Spleen (tissue), 11 donors: ENCODE measurements around the gene IMPDH2. TPM values are rescaled to one million over a fixed set of nuclear protein-coding genes. Genes with fewer than 3 reads are reported as not detected.

ENCODE experiments used
- DNase-seq: peaks from one replicate; pipeline ENCODE4 v3.0.0-alpha.2; 2020
- H3K27ac ChIP-seq, 8 donors: fragments of 200-600 bp; sonication (generic) in 7 of 8; 1 replicate in 4 of 8; 2 replicates in 4 of 8; pipeline versions ENCODE4 v1.5.0 to v1.8.0; 2016 to 2021; ENCODE audit warnings: inconsistent platforms in 4 of 8, mild to moderate bottlenecking in 4 of 8, moderate library complexity in 1 of 8
- H3K27me3 ChIP-seq, 7 donors: fragments of 200-600 bp; sonication (generic) in 6 of 7; replicated peaks in 1 of 7; 1 replicate in 4 of 7; 2 replicates in 3 of 7; pipeline versions ENCODE4 v1.5.0 to v1.8.0; 2016 to 2021; ENCODE audit warnings: inconsistent platforms in 3 of 7, mild to moderate bottlenecking in 1 of 7
- H3K36me3 ChIP-seq, 6 donors: fragments of 200-600 bp; sonication (generic) in 5 of 6; 1 replicate in 4 of 6; 2 replicates in 2 of 6; pipeline versions ENCODE4 v1.5.0 to v1.8.0; 2016 to 2021; ENCODE audit warnings: inconsistent platforms in 2 of 6
- H3K4me1 ChIP-seq, 6 donors: fragments of 200-600 bp; sonication (generic) in 5 of 6; 1 replicate in 3 of 6; 2 replicates in 3 of 6; pipeline versions ENCODE4 v1.5.0 to v1.8.0; 2016 to 2021; ENCODE audit warnings: inconsistent platforms in 3 of 6
- H3K4me3 ChIP-seq, 8 donors: fragments of 200-600 bp; sonication (generic) in 7 of 8; 1 replicate in 4 of 8; 2 replicates in 4 of 8; pipeline versions ENCODE4 v1.5.0 to v1.8.0; 2016 to 2021; ENCODE audit warnings: inconsistent platforms in 4 of 8, mild to moderate bottlenecking in 4 of 8, moderate library complexity in 2 of 8
- H3K9me3 ChIP-seq, 8 donors: fragments of 200-600 bp; sonication (generic) in 7 of 8; 1 replicate in 4 of 8; 2 replicates in 4 of 8; pipeline versions ENCODE4 v1.5.0 to v1.8.0; 2016 to 2021; ENCODE audit warnings: inconsistent platforms in 4 of 8
- POLR2A ChIP-seq, 3 donors: fragments of 450-650 bp; IDR thresholded peaks; one replicate each; pipeline ENCODE4 v1.5.1; 2017; ENCODE audit warnings: antibody characterized with exemption in 3 of 3, mild to moderate bottlenecking in 1 of 3
- POLR2AphosphoS5 ChIP-seq, 3 donors: sonication (generic); formaldehyde crosslinking; IDR thresholded peaks; one replicate each; pipeline ENCODE4 v1.5.1; 2017; ENCODE audit warnings: antibody characterized with exemption in 3 of 3
- WGBS, 5 donors: extraction: QIAGEN DNeasy Blood & Tissue Kit in 3 of 5; methylation state at CpG; one replicate each; pipeline versions ENCODE4 v1.1.5 to v1.1.7; 2013 to 2018; 5-methylcytosine and 5-hydroxymethylcytosine counted together
- intact Hi-C: fragments of 100-400 bp; cut with DNase I; formaldehyde crosslinking; loops from one replicate; pipeline ENCODE4 v1.15.0; 2023; ENCODE audit warnings: low total_unique reads
- polyA plus RNA-seq, 3 donors: library from polyadenylated mRNA; stranded (reverse); fragments of 200-250 nt; gene quantifications; one replicate each; pipeline ENCODE4 v1.2.1, GENCODE V29; 2013
- total RNA-seq, 7 donors: library from RNA; depleted of rRNA in 3 of 7; stranded (reverse); fragments of >200 nt in 3 of 7; fragmentation: NEBNext Ultra II Directional in 4 of 7; extraction: Animal tissue kit (Norgen Biotek cat#: 25700) in 4 of 7; gene quantifications; one replicate each; pipeline versions ENCODE4 v1.1.0 to v1.2.1, GENCODE V29; 2016 to 2021
- TF ChIP-seq, protein P1 (sequence below), 11 experiments: fragments of 200-600 bp in 7 of 11; fragments of 450-650 bp in 4 of 11; sonication (generic) in 4 of 11; IDR thresholded peaks in 8 of 11; conservative IDR thresholded peaks in 3 of 11; 1 replicate in 7 of 11; 2 replicates in 4 of 11; pipeline versions ENCODE4 v1.4.0 to v1.8.0; 2016 to 2021; ENCODE audit warnings: antibody characterized with exemption in 11 of 11, inconsistent platforms in 4 of 11, mild to moderate bottlenecking in 1 of 11
- donor health status: healthy with polysubstance abuse.
- donor health status: DM: no; HTN: no; CAD: no; lungs with moderate emphysema.
- donor health status: DM: no; HTN: no; CAD: no.
- donor health status: Bipolar disorder and iron deficiency.
- donor health status: healthy.
- donor health status: DM: no; HTN: no; CAD: no.
- donor health status: DM: yes; HTN: yes; CAD: no.

The IMPDH2 gene
- total and polyA plus RNA-seq, 10 donors: 84.4 to 127 (median 95.4) TPM

- Histone ChIP-seq H3K4me1 (peaks cover 20 to 79% (median 57%) of the 10 kb centered on the region in 6 donors), H3K27ac (peak overlapping the region in 2 of 8 donors; percentile 11 to 53), H3K36me3 (peaks cover 0 to 64% (median 49%) of the 10 kb centered on the region in 6 donors), H3K27me3 (no peaks in the 10 kb centered on the region), H3K4me3 (no peak overlapping the region), H3K9me3 (no peaks in the 10 kb centered on the region)
- intact Hi-C loops: loop anchor here (10.0 kb wide), 1 partner anchor 79 kb away; the partner anchor contains the start of gene QARS1
- 84 to 94% (median 91%) methylated on average over 6 to 8 of the region's 8 CpGs for WGBS, 5 donors
- DNase-seq: no peak
- TF ChIP-seq, protein P1, sequence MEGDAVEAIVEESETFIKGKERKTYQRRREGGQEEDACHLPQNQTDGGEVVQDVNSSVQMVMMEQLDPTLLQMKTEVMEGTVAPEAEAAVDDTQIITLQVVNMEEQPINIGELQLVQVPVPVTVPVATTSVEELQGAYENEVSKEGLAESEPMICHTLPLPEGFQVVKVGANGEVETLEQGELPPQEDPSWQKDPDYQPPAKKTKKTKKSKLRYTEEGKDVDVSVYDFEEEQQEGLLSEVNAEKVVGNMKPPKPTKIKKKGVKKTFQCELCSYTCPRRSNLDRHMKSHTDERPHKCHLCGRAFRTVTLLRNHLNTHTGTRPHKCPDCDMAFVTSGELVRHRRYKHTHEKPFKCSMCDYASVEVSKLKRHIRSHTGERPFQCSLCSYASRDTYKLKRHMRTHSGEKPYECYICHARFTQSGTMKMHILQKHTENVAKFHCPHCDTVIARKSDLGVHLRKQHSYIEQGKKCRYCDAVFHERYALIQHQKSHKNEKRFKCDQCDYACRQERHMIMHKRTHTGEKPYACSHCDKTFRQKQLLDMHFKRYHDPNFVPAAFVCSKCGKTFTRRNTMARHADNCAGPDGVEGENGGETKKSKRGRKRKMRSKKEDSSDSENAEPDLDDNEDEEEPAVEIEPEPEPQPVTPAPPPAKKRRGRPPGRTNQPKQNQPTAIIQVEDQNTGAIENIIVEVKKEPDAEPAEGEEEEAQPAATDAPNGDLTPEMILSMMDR (IDR thresholded peaks at IDR 0.05 in 8 of 11, conservative IDR thresholded peaks at IDR 0.05 in 3 of 11): no peak
- TF ChIP-seq POLR2A (IDR thresholded peaks at IDR 0.05) (no peak), POLR2AphosphoS5 (IDR thresholded peaks at IDR 0.05) (peak in 2 of 3 donors; percentile 41 to 66)
Measured at GRCh38 chr3:49025793-49026520, 3.2 kb downstream of the IMPDH2 start.

DNA sequence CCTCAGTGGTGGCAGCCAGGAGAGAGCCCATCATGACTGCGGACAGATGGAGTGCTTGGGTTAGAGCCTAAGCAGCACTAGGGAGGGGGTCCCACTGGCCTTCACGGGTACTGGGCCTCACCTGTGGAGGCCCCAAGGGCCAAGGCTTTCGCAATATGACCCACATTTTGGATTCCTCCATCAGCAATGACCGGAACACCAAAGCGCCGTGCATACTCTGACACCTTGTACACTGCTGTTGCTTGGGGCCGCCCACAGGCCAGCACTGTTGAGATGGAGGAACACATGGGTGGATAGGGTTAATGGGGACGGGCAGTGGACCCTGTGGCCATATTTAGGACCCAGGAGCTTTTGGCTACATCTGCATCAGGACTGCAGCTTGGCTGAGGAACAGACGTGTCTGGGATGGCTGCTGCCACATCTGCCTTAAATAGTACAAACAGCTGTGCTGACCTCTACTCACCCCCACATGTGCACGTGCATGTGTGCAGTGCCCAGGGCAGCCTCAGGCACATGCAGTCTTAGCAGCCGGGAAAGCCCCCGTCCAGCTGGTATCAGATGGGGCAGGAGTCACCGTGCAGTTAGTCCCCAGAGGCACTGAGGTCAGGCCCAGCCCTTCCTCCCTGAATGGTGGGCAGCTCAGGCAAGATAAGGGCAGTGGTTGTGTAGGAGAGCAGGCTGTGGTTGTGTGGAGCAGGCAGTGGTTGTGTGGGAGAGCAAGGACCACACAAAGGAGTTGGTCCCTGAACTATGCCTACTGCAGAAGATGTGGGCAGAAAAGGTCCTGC lies 4.0 kb downstream of the IMPDH2 start:
- no peak for DNase-seq
- peaks cover 0 to 57% (median 42%) of the 10 kb centered on the region in 6 donors for H3K36me3 ChIP-seq
- TF ChIP-seq POLR2A (IDR thresholded peaks at IDR 0.05): no peak
- TF ChIP-seq, protein P1 (IDR thresholded peaks at IDR 0.05 in 8 of 11, conservative IDR thresholded peaks at IDR 0.05 in 3 of 11): no peak
- peak; percentile 46 to 70 (median 50) for TF ChIP-seq POLR2AphosphoS5 (IDR thresholded peaks at IDR 0.05)
- H3K4me3 ChIP-seq: no peak overlapping the region
- WGBS, 5 donors: 27 to 78% (median 73%) methylated on average over 3 to 13 of the region's 13 CpGs
- H3K4me1 ChIP-seq: peaks cover 23 to 87% (median 63%) of the 10 kb centered on the region in 6 donors
- no peaks in the 10 kb centered on the region for H3K27me3 ChIP-seq
- H3K9me3 ChIP-seq: no peaks in the 10 kb centered on the region
- H3K27ac ChIP-seq: peak overlapping the region in 2 of 8 donors; percentile 11 to 53
- intact Hi-C loops: loop anchor here (10.0 kb wide), 1 partner anchor 80 kb away; the partner anchor contains the start of gene QARS1

- Histone ChIP-seq H3K4me3 (no peak overlapping the region), H3K36me3 (peaks cover 0 to 52% (median 39%) of the 10 kb centered on the region in 6 donors), H3K9me3 (no peaks in the 10 kb centered on the region), H3K27ac (peak overlapping the region in 2 of 8 donors; percentile 7 to 53), H3K4me1 (peaks cover 27 to 87% (median 66%) of the 10 kb centered on the region in 6 donors), H3K27me3 (no peaks in the 10 kb centered on the region)
- TF ChIP-seq, protein P1 (IDR thresholded peaks at IDR 0.05 in 8 of 11, conservative IDR thresholded peaks at IDR 0.05 in 3 of 11): no peak
- TF ChIP-seq POLR2AphosphoS5 (IDR thresholded peaks at IDR 0.05) (no peak), POLR2A (IDR thresholded peaks at IDR 0.05) (no peak)
- 79 to 90% (median 85%) methylated on average over 4 to 5 of the region's 5 CpGs for WGBS, 5 donors
- no peak for DNase-seq
- intact Hi-C loops: loop anchor here (10.0 kb wide), 1 partner anchor 80 kb away; the partner anchor contains the start of gene QARS1
Measured at GRCh38 chr3:49024449-49024848, 4.7 kb downstream of the IMPDH2 start.
